Measurements from ENCODE around the gene CTSA. TPM values are rescaled to one million over a fixed set of nuclear protein-coding genes. Genes with fewer than 3 reads are reported as not detected.

Gene CTSA
- total RNA-seq, 1 donor from 2014 or later: 69.0 TPM

GRCh38 chr20:45859916-45860315 is 31.2 kb upstream of the CTSA start:
- Histone ChIP-seq H4K20me1 (ENCODE audit: insufficient read depth, low read length) (peaks cover 5% of the 10 kb centered on the region), H3K79me2 (ENCODE audit: insufficient read depth, low read length) (peaks cover 21% of the 10 kb centered on the region), H3K36me3 (ENCODE audit: insufficient read depth, low read length) (no peaks in the 10 kb centered on the region), H3K4me1 (ENCODE audit: insufficient read depth, low read length) (peaks cover 24% of the 10 kb centered on the region), H3K27me3 (ENCODE audit: insufficient read depth, low read length) (no peaks in the 10 kb centered on the region), H2AFZ (ENCODE audit: low read depth, low read length) (no peak overlapping the region), H3K9ac (ENCODE audit: low read length) (no peak overlapping the region), H3K27ac (ENCODE audit: low read depth, low read length) (no peak overlapping the region), H3K4me3 (ENCODE audit: insufficient read depth, low read depth, low read length) (no peak overlapping the region), H3K4me2 (ENCODE audit: low read length) (no peak overlapping the region), H3K9me3 (ENCODE audit: insufficient read depth, low read depth, low read length) (no peaks in the 10 kb centered on the region)
- peaks cover 13% of the 10 kb centered on the region for H3K4me1 Mint-ChIP-seq (ENCODE audit: low read depth, unreplicated experiment)
- no peaks in the 10 kb centered on the region for H3K9me3 Mint-ChIP-seq (ENCODE audit: unreplicated experiment)
- H3K36me3 Mint-ChIP-seq (ENCODE audit: low read depth, unreplicated experiment): peaks cover 2% of the 10 kb centered on the region
- FAIRE-seq: no peak
- H3K27ac Mint-ChIP-seq (ENCODE audit: unreplicated experiment): no peak overlapping the region
- no peak for DNase-seq (ENCODE audit: low read depth)
- H3K27me3 Mint-ChIP-seq (ENCODE audit: low read depth, unreplicated experiment): no peaks in the 10 kb centered on the region
- TF ChIP-seq, protein P1, sequence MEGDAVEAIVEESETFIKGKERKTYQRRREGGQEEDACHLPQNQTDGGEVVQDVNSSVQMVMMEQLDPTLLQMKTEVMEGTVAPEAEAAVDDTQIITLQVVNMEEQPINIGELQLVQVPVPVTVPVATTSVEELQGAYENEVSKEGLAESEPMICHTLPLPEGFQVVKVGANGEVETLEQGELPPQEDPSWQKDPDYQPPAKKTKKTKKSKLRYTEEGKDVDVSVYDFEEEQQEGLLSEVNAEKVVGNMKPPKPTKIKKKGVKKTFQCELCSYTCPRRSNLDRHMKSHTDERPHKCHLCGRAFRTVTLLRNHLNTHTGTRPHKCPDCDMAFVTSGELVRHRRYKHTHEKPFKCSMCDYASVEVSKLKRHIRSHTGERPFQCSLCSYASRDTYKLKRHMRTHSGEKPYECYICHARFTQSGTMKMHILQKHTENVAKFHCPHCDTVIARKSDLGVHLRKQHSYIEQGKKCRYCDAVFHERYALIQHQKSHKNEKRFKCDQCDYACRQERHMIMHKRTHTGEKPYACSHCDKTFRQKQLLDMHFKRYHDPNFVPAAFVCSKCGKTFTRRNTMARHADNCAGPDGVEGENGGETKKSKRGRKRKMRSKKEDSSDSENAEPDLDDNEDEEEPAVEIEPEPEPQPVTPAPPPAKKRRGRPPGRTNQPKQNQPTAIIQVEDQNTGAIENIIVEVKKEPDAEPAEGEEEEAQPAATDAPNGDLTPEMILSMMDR (IDR thresholded peaks at IDR 0.05; ENCODE audit: insufficient read depth, low read depth, low read length): no peak
- TF ChIP-seq EZH2 (IDR thresholded peaks at IDR 0.05; ENCODE audit: insufficient read depth, low read length): no peak
- no peak overlapping the region for H3K4me3 Mint-ChIP-seq (ENCODE audit: unreplicated experiment)

- H3K9me3 Mint-ChIP-seq (ENCODE audit: unreplicated experiment): no peaks in the 10 kb centered on the region
- FAIRE-seq: no peak
- Histone ChIP-seq H3K79me2 (ENCODE audit: insufficient read depth, low read length) (peaks cover 17% of the 10 kb centered on the region), H3K36me3 (ENCODE audit: insufficient read depth, low read length) (no peaks in the 10 kb centered on the region), H3K9me3 (ENCODE audit: insufficient read depth, low read depth, low read length) (no peaks in the 10 kb centered on the region), H3K4me3 (ENCODE audit: insufficient read depth, low read depth, low read length) (no peak overlapping the region), H3K4me2 (ENCODE audit: low read length) (no peak overlapping the region), H3K4me1 (ENCODE audit: insufficient read depth, low read length) (peaks cover 24% of the 10 kb centered on the region), H2AFZ (ENCODE audit: low read depth, low read length) (no peak overlapping the region), H3K27ac (ENCODE audit: low read depth, low read length) (no peak overlapping the region), H4K20me1 (ENCODE audit: insufficient read depth, low read length) (peaks cover 4% of the 10 kb centered on the region), H3K9ac (ENCODE audit: low read length) (no peak overlapping the region), H3K27me3 (ENCODE audit: insufficient read depth, low read length) (no peaks in the 10 kb centered on the region)
- DNase-seq (ENCODE audit: low read depth): peak; percentile 42
- peaks cover 2% of the 10 kb centered on the region for H3K36me3 Mint-ChIP-seq (ENCODE audit: low read depth, unreplicated experiment)
- peaks cover 13% of the 10 kb centered on the region for H3K4me1 Mint-ChIP-seq (ENCODE audit: low read depth, unreplicated experiment)
- no peak overlapping the region for H3K4me3 Mint-ChIP-seq (ENCODE audit: unreplicated experiment)
- TF ChIP-seq, protein P1 (IDR thresholded peaks at IDR 0.05; ENCODE audit: insufficient read depth, low read depth, low read length): no peak
- TF ChIP-seq EZH2 (IDR thresholded peaks at IDR 0.05; ENCODE audit: insufficient read depth, low read length): no peak
- H3K27me3 Mint-ChIP-seq (ENCODE audit: low read depth, unreplicated experiment): no peaks in the 10 kb centered on the region
- H3K27ac Mint-ChIP-seq (ENCODE audit: unreplicated experiment): peak overlapping the region; percentile 1
Observed at GRCh38 chr20:45860560-45861220, 30.4 kb upstream of the CTSA start.

Data from astrocyte (in vitro differentiated cells and primary cell).